GM13976 (cell line): ENCODE data around the gene TMEM59.

ENCODE experiments used
- DNase-seq: peaks from one replicate; pipeline ENCODE4 v3.0.0; 2012; ENCODE audit warnings: low spot score
- in situ Hi-C: fragments of 300-500 bp; cut with MboI; formaldehyde crosslinking; loops from one replicate; pipeline ENCODE4 v1.12.0; 2022; ENCODE audit warnings: low sequenced_read_pairs, mixed read lengths, inconsistent platforms; ENCODE audit not compliant: unreplicated experiment
- TF ChIP-seq, protein P1 (sequence below): IDR thresholded peaks from 2 replicates; pipeline ENCODE4 v1.5.1; 2012; ENCODE audit warnings: borderline replicate concordance, mild to moderate bottlenecking; ENCODE audit not compliant: insufficient read depth; ENCODE audit errors: extremely low read depth, missing control alignments, control extremely low read depth

TMEM59 gene

DNA sequence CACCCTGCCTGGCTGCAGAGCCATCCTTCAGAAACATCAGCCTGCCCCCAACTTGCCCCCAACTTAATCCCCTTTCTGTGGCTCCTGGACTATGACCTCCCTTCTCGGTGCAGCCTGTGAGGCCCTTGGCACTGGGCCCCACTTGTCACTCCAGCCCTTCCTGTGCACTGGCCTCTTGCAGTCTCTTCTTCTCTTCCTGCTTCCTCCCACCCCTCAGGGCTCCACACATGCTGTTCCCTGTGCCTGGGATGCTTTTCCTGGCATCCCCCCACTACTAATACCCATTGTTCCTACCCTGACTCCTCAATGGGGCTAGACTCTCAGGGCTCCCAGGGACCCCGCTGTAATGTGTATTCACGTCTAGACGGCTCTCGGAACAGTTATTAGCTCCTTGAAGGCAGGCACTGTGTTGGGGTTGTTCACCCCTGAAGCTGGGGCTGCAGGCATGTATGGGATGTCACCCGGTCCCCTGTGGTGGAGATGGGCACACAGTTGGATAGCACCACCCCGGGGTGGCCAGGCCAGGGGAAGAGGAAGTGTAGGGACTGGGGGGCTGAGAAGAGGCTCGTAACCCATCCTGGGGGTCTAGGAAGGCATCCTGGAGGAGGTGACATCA lies 39.5 kb downstream of the TMEM59 start:
- no peak for DNase-seq
- in situ Hi-C loops, result no loop called here
- TF ChIP-seq, protein P1, sequence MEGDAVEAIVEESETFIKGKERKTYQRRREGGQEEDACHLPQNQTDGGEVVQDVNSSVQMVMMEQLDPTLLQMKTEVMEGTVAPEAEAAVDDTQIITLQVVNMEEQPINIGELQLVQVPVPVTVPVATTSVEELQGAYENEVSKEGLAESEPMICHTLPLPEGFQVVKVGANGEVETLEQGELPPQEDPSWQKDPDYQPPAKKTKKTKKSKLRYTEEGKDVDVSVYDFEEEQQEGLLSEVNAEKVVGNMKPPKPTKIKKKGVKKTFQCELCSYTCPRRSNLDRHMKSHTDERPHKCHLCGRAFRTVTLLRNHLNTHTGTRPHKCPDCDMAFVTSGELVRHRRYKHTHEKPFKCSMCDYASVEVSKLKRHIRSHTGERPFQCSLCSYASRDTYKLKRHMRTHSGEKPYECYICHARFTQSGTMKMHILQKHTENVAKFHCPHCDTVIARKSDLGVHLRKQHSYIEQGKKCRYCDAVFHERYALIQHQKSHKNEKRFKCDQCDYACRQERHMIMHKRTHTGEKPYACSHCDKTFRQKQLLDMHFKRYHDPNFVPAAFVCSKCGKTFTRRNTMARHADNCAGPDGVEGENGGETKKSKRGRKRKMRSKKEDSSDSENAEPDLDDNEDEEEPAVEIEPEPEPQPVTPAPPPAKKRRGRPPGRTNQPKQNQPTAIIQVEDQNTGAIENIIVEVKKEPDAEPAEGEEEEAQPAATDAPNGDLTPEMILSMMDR, result no peak

DNA sequence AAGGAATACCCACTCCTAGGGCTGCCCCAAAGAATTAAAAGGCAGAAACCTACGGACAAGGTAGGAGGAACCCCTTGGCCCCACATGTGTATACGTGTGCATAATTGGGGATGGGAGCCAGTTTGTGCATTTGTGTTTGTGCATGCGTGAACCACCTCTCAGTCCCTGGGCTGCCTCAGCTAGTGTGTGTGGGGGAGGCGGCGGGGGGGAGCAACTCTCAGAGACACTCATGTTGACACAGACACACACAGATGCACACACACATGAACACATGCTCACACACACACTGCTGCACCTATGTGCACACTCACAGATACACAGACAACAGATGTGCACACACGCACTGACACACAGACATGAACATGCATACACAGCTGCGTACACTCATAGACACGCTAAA lies 40.1 kb downstream of the TMEM59 start:
- TF ChIP-seq, protein P1, result no peak
- in situ Hi-C loops, result no loop called here
- no peak for DNase-seq

DNA sequence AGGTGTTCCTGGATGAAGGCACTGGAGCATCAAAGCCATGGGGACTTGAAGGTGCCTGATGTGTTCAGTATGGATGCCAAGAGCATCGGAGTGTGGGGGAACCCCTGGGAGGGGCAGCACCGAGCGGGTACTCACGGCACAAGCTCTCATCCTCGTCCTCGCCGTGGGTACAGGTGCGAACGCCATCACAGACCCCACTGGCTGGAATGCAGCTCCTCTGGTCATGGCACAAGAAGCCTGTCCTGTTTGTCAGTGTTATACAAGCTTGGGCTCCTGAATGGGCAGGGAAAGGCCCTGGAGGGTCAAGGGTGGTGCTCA lies 41.0 kb downstream of the TMEM59 start:
- DNase-seq, result no peak
- TF ChIP-seq, protein P1, result no peak
- in situ Hi-C loops, result no loop called here

DNA sequence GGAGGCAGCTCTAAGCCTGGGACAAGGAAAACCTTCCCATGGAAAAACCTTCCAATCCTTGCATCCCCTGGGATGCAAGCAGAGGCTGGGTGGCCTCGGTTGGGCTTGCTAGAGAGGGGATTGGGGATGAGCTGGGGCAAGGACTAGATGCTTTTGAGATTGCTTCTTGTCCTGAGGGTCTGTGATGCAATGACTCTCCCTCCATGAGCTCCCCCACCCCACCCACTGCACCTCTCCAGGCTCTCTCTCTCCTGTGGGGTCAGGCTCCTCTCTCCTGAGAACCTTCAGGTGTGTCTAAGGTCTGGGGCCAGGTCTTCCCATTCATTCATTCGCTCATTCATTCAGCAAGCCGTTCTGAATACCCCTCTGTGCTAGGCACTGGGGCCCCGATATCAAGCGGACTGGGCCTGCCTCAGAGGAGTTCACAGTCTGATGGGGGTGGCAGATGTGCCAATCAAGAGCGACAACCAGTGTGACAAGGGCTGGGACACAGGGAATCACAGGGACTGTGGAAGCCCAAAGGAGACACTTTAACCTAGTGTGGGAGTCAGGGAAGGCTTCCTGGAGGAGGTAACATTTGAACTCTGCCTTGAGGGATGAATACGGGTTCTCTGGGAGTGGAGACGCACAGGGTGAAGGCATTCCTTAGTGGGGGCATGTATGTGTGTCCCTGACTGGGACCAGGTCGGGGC lies 41.5 kb downstream of the TMEM59 start:
- DNase-seq, result no peak
- in situ Hi-C loops, result no loop called here

DNA sequence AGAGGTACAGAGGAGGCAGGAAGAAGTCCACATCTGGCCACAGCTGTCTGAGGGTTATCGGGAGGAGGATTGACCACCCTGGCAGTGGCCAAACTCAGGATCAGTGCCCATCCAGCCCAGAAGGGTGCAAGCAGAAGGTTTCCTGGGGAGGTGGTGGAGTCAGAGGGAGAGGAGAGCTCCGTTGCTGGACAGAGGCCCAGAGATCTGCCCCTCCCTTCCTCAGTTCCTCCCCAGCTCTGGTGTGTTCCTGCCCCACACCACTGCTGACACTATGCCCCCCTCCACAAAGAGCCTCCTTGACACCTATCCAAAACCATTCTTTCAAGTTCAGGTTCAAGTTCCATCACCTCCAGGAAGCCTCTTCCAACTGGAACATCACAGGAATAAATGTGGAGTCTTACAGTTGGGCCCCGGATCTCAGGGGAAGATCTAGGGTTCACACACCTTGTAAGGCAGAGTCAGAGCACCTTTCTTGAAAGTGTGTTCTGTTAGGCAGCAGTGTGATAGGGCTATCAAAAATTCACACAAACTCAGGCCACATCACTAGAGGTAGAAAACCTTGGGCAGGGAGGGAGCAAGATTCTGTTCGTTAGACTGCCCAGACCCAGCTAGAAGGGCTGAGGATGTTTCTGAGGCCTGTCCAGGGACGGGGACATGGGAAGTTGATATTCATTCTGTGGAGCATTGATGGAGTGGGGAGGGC lies 42.4 kb downstream of the TMEM59 start:
- DNase-seq, result no peak
- TF ChIP-seq, protein P1, result no peak
- in situ Hi-C loops, result no loop called here

More for the DNA sequence above, 41.5 kb downstream of the TMEM59 start:
- TF ChIP-seq, protein P1, result no peak

DNA sequence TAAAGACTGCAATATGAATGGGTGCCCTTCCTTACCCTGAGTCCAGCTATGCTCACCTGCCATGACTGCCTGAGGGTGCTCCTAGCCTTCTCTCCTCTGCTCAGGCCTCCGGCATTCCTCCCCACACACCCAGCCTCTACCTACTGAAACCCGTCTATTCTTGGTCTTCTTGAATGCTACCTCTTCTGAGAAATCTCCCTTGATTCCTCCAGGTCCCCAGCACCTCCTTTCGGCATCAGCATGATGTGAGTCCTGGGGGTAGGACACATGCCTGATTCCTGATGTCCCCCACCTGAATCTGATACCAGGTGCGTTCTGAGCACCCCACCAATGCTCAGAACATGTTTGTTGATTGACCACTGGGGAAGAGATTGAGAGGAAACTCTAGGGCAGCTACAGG lies 43.6 kb downstream of the TMEM59 start:
- TF ChIP-seq, protein P1, result no peak
- in situ Hi-C loops, result no loop called here
- DNase-seq, result no peak
